ENCODE measurements around the gene LSM6.

LSM6 gene

GRCh38 chr4:146183209-146183608 lies 7.7 kb downstream of the LSM6 start:
- Histone ChIP-seq H3K9ac (ENCODE audit: low read length) (no peak overlapping the region), H2AK5ac (ENCODE audit: low read length, severe bottlenecking) (no peak overlapping the region), H3K36me3 (ENCODE audit: control insufficient read depth in 1 of 2, insufficient read depth in 2 of 2, low read depth in 1 of 2, low read length in 2 of 2) (peaks cover 5 to 45% of the 10 kb centered on the region in 2 experiments), H2AFZ (ENCODE audit: low read depth, low read length) (no peak overlapping the region), H2BK15ac (ENCODE audit: low read depth, poor library complexity, severe bottlenecking) (no peak overlapping the region), H4K8ac (ENCODE audit: low read length) (no peak overlapping the region), H3K4ac (ENCODE audit: low read depth in 1 of 2, low read length in 2 of 2) (no peak overlapping the region), H3K79me1 (replicated peaks; ENCODE audit: low read length, poor library complexity, severe bottlenecking) (peaks cover 15% of the 10 kb centered on the region), H3K27me3 (ENCODE audit: control insufficient read depth in 1 of 2, insufficient read depth in 1 of 2, low read length in 2 of 2) (no peaks in the 10 kb centered on the region), H2BK12ac (ENCODE audit: low read length in 2 of 2) (no peak overlapping the region), H3K4me1 (ENCODE audit: control insufficient read depth, insufficient read depth, low read depth, low read length) (peaks cover 1% of the 10 kb centered on the region), H3K27ac (ENCODE audit: low read length, poor library complexity, severe bottlenecking) (no peak overlapping the region), H4K91ac (ENCODE audit: low read length) (no peak overlapping the region), H3K4me2 (ENCODE audit: low read length, poor library complexity, severe bottlenecking) (no peak overlapping the region), H3K4me3 (ENCODE audit: insufficient read depth in 1 of 2, low read depth in 1 of 2, low read length in 2 of 2) (no peak overlapping the region), H3K18ac (ENCODE audit: low read depth in 1 of 2, low read length in 2 of 2) (no peak overlapping the region), H3K14ac (ENCODE audit: low read length in 2 of 2) (no peak overlapping the region), H2BK120ac (ENCODE audit: low read depth, low read length) (no peak overlapping the region), H3K23ac (ENCODE audit: low read length in 2 of 2) (no peak overlapping the region), H3K9me3 (ENCODE audit: control insufficient read depth, low read length) (no peaks in the 10 kb centered on the region), H2BK5ac (ENCODE audit: low read depth, low read length, poor library complexity, severe bottlenecking) (no peak overlapping the region)
- no peak for DNase-seq
- 94% methylated on average over 2 of the region's 2 CpGs for WGBS

GRCh38 chr4:146186041-146186440 lies 10.5 kb downstream of the LSM6 start:
- no peak overlapping the region for H2BK15ac ChIP-seq (ENCODE audit: low read depth, poor library complexity, severe bottlenecking)
- 98% methylated on average over 3 of the region's 4 CpGs for WGBS
- no peaks in the 10 kb centered on the region for H3K4me1 ChIP-seq (ENCODE audit: control insufficient read depth, insufficient read depth, low read depth, low read length)
- H4K91ac ChIP-seq (ENCODE audit: low read length): no peak overlapping the region
- no peak overlapping the region for H3K18ac ChIP-seq (ENCODE audit: low read depth in 1 of 2, low read length in 2 of 2)
- no peak overlapping the region for H3K27ac ChIP-seq (ENCODE audit: low read length, poor library complexity, severe bottlenecking)
- no peak overlapping the region for H3K4me2 ChIP-seq (ENCODE audit: low read length, poor library complexity, severe bottlenecking)
- H3K4me3 ChIP-seq (ENCODE audit: insufficient read depth in 1 of 2, low read depth in 1 of 2, low read length in 2 of 2): no peak overlapping the region
- peaks cover 10% of the 10 kb centered on the region for H3K79me1 ChIP-seq (replicated peaks; ENCODE audit: low read length, poor library complexity, severe bottlenecking)
- H3K23ac ChIP-seq (ENCODE audit: low read length in 2 of 2): no peak overlapping the region
- H3K27me3 ChIP-seq (ENCODE audit: control insufficient read depth in 1 of 2, insufficient read depth in 1 of 2, low read length in 2 of 2): no peaks in the 10 kb centered on the region
- DNase-seq: no peak
- no peaks in the 10 kb centered on the region for H3K9me3 ChIP-seq (ENCODE audit: control insufficient read depth, low read length)
- no peak overlapping the region for H3K4ac ChIP-seq (ENCODE audit: low read depth in 1 of 2, low read length in 2 of 2)
- H3K9ac ChIP-seq (ENCODE audit: low read length): no peak overlapping the region
- no peak overlapping the region for H3K14ac ChIP-seq (ENCODE audit: low read length in 2 of 2)
- no peak overlapping the region for H2BK12ac ChIP-seq (ENCODE audit: low read length in 2 of 2)
- no peak overlapping the region for H2AFZ ChIP-seq (ENCODE audit: low read depth, low read length)
- no peak overlapping the region for H4K8ac ChIP-seq (ENCODE audit: low read length)
- peaks cover 8 to 69% of the 10 kb centered on the region in 2 experiments for H3K36me3 ChIP-seq (ENCODE audit: control insufficient read depth in 1 of 2, insufficient read depth in 2 of 2, low read depth in 1 of 2, low read length in 2 of 2)
- no peak overlapping the region for H2AK5ac ChIP-seq (ENCODE audit: low read length, severe bottlenecking)
- no peak overlapping the region for H2BK120ac ChIP-seq (ENCODE audit: low read depth, low read length)
- H2BK5ac ChIP-seq (ENCODE audit: low read depth, low read length, poor library complexity, severe bottlenecking): no peak overlapping the region

- no peak for DNase-seq
- Histone ChIP-seq H4K91ac (ENCODE audit: low read length) (no peak overlapping the region), H3K79me1 (replicated peaks; ENCODE audit: low read length, poor library complexity, severe bottlenecking) (peaks cover 10% of the 10 kb centered on the region)
Observed at GRCh38 chr4:146186596-146186995, 11.1 kb downstream of the LSM6 start.

GRCh38 chr4:146190456-146190855 lies 14.9 kb downstream of the LSM6 start:
- Histone ChIP-seq H3K4me1 (ENCODE audit: control insufficient read depth, insufficient read depth, low read depth, low read length) (no peaks in the 10 kb centered on the region), H2BK15ac (ENCODE audit: low read depth, poor library complexity, severe bottlenecking) (no peak overlapping the region), H3K14ac (ENCODE audit: low read length in 2 of 2) (no peak overlapping the region), H2BK12ac (ENCODE audit: low read length in 2 of 2) (no peak overlapping the region), H3K27me3 (ENCODE audit: control insufficient read depth in 1 of 2, insufficient read depth in 1 of 2, low read length in 2 of 2) (no peaks in the 10 kb centered on the region), H2BK5ac (ENCODE audit: low read depth, low read length, poor library complexity, severe bottlenecking) (no peak overlapping the region), H3K36me3 (ENCODE audit: control insufficient read depth in 1 of 2, insufficient read depth in 2 of 2, low read depth in 1 of 2, low read length in 2 of 2) (peaks cover 9 to 54% of the 10 kb centered on the region in 2 experiments), H3K4me3 (ENCODE audit: insufficient read depth in 1 of 2, low read depth in 1 of 2, low read length in 2 of 2) (no peak overlapping the region), H2AK5ac (ENCODE audit: low read length, severe bottlenecking) (no peak overlapping the region), H3K4ac (ENCODE audit: low read depth in 1 of 2, low read length in 2 of 2) (no peak overlapping the region), H3K9me3 (ENCODE audit: control insufficient read depth, low read length) (no peaks in the 10 kb centered on the region), H3K27ac (ENCODE audit: low read length, poor library complexity, severe bottlenecking) (no peak overlapping the region), H3K79me1 (replicated peaks; ENCODE audit: low read length, poor library complexity, severe bottlenecking) (peaks cover 2% of the 10 kb centered on the region), H3K23ac (ENCODE audit: low read length in 2 of 2) (no peak overlapping the region), H4K8ac (ENCODE audit: low read length) (no peak overlapping the region), H3K9ac (ENCODE audit: low read length) (no peak overlapping the region), H4K91ac (ENCODE audit: low read length) (no peak overlapping the region), H3K18ac (ENCODE audit: low read depth in 1 of 2, low read length in 2 of 2) (no peak overlapping the region), H2BK120ac (ENCODE audit: low read depth, low read length) (no peak overlapping the region), H2AFZ (ENCODE audit: low read depth, low read length) (no peak overlapping the region), H3K4me2 (ENCODE audit: low read length, poor library complexity, severe bottlenecking) (no peak overlapping the region)
- WGBS: 86% methylated on average over 1 of the region's 2 CpGs
- no peak for DNase-seq

More at GRCh38 chr4:146186596-146186995, 11.1 kb downstream of the LSM6 start:
- Histone ChIP-seq H3K14ac (ENCODE audit: low read length in 2 of 2) (no peak overlapping the region), H3K4me3 (ENCODE audit: insufficient read depth in 1 of 2, low read depth in 1 of 2, low read length in 2 of 2) (no peak overlapping the region), H2BK5ac (ENCODE audit: low read depth, low read length, poor library complexity, severe bottlenecking) (no peak overlapping the region), H4K8ac (ENCODE audit: low read length) (no peak overlapping the region), H3K18ac (ENCODE audit: low read depth in 1 of 2, low read length in 2 of 2) (no peak overlapping the region), H3K36me3 (ENCODE audit: control insufficient read depth in 1 of 2, insufficient read depth in 2 of 2, low read depth in 1 of 2, low read length in 2 of 2) (peaks cover 8 to 75% of the 10 kb centered on the region in 2 experiments), H3K4me1 (ENCODE audit: control insufficient read depth, insufficient read depth, low read depth, low read length) (no peaks in the 10 kb centered on the region), H3K23ac (ENCODE audit: low read length in 2 of 2) (no peak overlapping the region), H3K4ac (ENCODE audit: low read depth in 1 of 2, low read length in 2 of 2) (no peak overlapping the region), H3K27ac (ENCODE audit: low read length, poor library complexity, severe bottlenecking) (no peak overlapping the region), H3K9me3 (ENCODE audit: control insufficient read depth, low read length) (no peaks in the 10 kb centered on the region), H2BK120ac (ENCODE audit: low read depth, low read length) (no peak overlapping the region), H3K4me2 (ENCODE audit: low read length, poor library complexity, severe bottlenecking) (no peak overlapping the region), H3K27me3 (ENCODE audit: control insufficient read depth in 1 of 2, insufficient read depth in 1 of 2, low read length in 2 of 2) (no peaks in the 10 kb centered on the region), H2BK12ac (ENCODE audit: low read length in 2 of 2) (no peak overlapping the region), H2AK5ac (ENCODE audit: low read length, severe bottlenecking) (no peak overlapping the region), H3K9ac (ENCODE audit: low read length) (no peak overlapping the region), H2BK15ac (ENCODE audit: low read depth, poor library complexity, severe bottlenecking) (no peak overlapping the region), H2AFZ (ENCODE audit: low read depth, low read length) (no peak overlapping the region)
- WGBS: 90% methylated on average over 3 of the region's 3 CpGs

All from mesenchymal stem cell (in vitro differentiated cells and primary cell).